DOHH2 (cell line): ENCODE measurements around the gene CAPN14.

Experiments used
- H3F3A ChIP-seq: fragments of 200-600 bp; sonication (generic), shearing (Covaris generic); 2 replicates; pipeline ENCODE4 v1.6.0; 2016; ENCODE audit warnings: antibody characterized with exemption, mild to moderate bottlenecking; ENCODE audit not compliant: control insufficient read depth, insufficient read depth
- H3K27ac ChIP-seq: fragments of 200-600 bp; sonication (generic); 2 replicates; pipeline ENCODE4 v1.5.1; 2014; ENCODE audit warnings: low read depth, mild to moderate bottlenecking, low read length, moderate library complexity
- H3K27me3 ChIP-seq: fragments of 200-600 bp; sonication (generic); 2 replicates; pipeline ENCODE4 v1.6.1; 2014; ENCODE audit warnings: mild to moderate bottlenecking, low read length, mixed read lengths; ENCODE audit not compliant: control insufficient read depth
- H3K36me3 ChIP-seq: fragments of 200-600 bp; sonication (generic); 2 replicates; pipeline ENCODE4 v1.6.1; 2014; ENCODE audit warnings: mild to moderate bottlenecking, low read length, moderate library complexity, mixed read lengths; ENCODE audit not compliant: control insufficient read depth
- H3K4me1 ChIP-seq: fragments of 200-600 bp; sonication (generic); 2 replicates; pipeline ENCODE4 v1.6.1; 2014; ENCODE audit warnings: mild to moderate bottlenecking, low read length, mixed read lengths; ENCODE audit not compliant: control insufficient read depth
- H3K4me2 ChIP-seq: fragments of 200-600 bp; sonication (generic); 2 replicates; pipeline ENCODE4 v1.6.0; 2014; ENCODE audit warnings: mild to moderate bottlenecking, low read length, moderate library complexity
- H3K4me3 ChIP-seq: fragments of 200-600 bp; sonication (generic); 2 replicates; pipeline ENCODE4 v1.5.1; 2014; ENCODE audit warnings: mild to moderate bottlenecking, low read length, mixed read lengths
- H3K79me2 ChIP-seq: fragments of 200-600 bp; sonication (generic); 2 replicates; pipeline ENCODE4 v1.6.1; 2014; ENCODE audit warnings: mild to moderate bottlenecking, low read length, mixed read lengths; ENCODE audit not compliant: control insufficient read depth
- H3K9me2 ChIP-seq: fragments of 200-600 bp; sonication (generic); replicated peaks from 2 replicates; pipeline ENCODE4 v1.6.1; 2014; ENCODE audit warnings: mild to moderate bottlenecking, low read length, mixed read lengths; ENCODE audit not compliant: control insufficient read depth
- H3K9me3 ChIP-seq: fragments of 200-600 bp; sonication (generic); 2 replicates; pipeline ENCODE4 v1.6.1; 2014; ENCODE audit warnings: antibody characterized with exemption, low read length, mixed read lengths; ENCODE audit not compliant: control insufficient read depth, insufficient read depth
- H4K20me1 ChIP-seq: fragments of 200-600 bp; sonication (generic); 2 replicates; pipeline ENCODE4 v1.6.0; 2014; ENCODE audit warnings: low read depth, mild to moderate bottlenecking, antibody characterized with exemption, low read length, moderate library complexity; ENCODE audit not compliant: control insufficient read depth, insufficient read depth
- EZH2phosphoT487 ChIP-seq: fragments of 200-600 bp; sonication (generic); IDR thresholded peaks from 2 replicates; pipeline ENCODE4 v1.6.1; 2017; ENCODE audit warnings: borderline replicate concordance, mild to moderate bottlenecking, antibody characterized with exemption, low read length, moderate library complexity, mixed read lengths
- TF ChIP-seq, protein P1 (sequence below): fragments of 200-600 bp; sonication (generic); IDR thresholded peaks from one replicate; pipeline ENCODE4 v1.5.1; 2014; ENCODE audit warnings: antibody characterized with exemption, mild to moderate bottlenecking, low read depth, low read length; ENCODE audit not compliant: poor library complexity, severe bottlenecking

CAPN14 gene

DNA sequence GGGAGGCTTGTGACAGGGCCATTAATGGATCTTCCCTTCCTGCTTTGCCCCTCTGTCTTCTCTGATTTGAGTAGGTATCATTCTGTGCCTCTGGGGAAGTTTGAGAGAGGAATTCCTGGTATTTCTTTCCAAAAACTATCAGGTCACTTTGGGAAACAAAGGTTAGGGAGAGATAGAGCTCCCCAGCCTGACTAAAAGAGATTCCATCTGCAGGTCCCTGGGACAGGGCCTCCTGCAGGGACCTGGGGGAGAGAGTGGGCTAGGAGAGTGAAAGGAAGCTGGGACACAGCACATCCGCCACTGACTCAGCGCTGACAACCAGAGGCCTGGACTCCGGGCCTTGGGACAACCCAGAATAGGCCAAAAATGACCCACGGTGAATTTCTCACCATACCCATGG, 85.4 kb downstream of the CAPN14 start:
- TF ChIP-seq, protein P1, sequence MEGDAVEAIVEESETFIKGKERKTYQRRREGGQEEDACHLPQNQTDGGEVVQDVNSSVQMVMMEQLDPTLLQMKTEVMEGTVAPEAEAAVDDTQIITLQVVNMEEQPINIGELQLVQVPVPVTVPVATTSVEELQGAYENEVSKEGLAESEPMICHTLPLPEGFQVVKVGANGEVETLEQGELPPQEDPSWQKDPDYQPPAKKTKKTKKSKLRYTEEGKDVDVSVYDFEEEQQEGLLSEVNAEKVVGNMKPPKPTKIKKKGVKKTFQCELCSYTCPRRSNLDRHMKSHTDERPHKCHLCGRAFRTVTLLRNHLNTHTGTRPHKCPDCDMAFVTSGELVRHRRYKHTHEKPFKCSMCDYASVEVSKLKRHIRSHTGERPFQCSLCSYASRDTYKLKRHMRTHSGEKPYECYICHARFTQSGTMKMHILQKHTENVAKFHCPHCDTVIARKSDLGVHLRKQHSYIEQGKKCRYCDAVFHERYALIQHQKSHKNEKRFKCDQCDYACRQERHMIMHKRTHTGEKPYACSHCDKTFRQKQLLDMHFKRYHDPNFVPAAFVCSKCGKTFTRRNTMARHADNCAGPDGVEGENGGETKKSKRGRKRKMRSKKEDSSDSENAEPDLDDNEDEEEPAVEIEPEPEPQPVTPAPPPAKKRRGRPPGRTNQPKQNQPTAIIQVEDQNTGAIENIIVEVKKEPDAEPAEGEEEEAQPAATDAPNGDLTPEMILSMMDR: no peak
- no peak for TF ChIP-seq EZH2phosphoT487
- no peaks in the 10 kb centered on the region for H3K9me3 ChIP-seq
- H3K9me2 ChIP-seq: no peaks in the 10 kb centered on the region
- H3K27ac ChIP-seq: no peak overlapping the region
- no peaks in the 10 kb centered on the region for H4K20me1 ChIP-seq
- no peaks in the 10 kb centered on the region for H3F3A ChIP-seq
- H3K4me1 ChIP-seq: peaks cover 3% of the 10 kb centered on the region
- H3K4me2 ChIP-seq: no peak overlapping the region
- H3K36me3 ChIP-seq: no peaks in the 10 kb centered on the region
- no peaks in the 10 kb centered on the region for H3K79me2 ChIP-seq
- H3K4me3 ChIP-seq: no peak overlapping the region
- H3K27me3 ChIP-seq: peaks cover 21% of the 10 kb centered on the region

DNA sequence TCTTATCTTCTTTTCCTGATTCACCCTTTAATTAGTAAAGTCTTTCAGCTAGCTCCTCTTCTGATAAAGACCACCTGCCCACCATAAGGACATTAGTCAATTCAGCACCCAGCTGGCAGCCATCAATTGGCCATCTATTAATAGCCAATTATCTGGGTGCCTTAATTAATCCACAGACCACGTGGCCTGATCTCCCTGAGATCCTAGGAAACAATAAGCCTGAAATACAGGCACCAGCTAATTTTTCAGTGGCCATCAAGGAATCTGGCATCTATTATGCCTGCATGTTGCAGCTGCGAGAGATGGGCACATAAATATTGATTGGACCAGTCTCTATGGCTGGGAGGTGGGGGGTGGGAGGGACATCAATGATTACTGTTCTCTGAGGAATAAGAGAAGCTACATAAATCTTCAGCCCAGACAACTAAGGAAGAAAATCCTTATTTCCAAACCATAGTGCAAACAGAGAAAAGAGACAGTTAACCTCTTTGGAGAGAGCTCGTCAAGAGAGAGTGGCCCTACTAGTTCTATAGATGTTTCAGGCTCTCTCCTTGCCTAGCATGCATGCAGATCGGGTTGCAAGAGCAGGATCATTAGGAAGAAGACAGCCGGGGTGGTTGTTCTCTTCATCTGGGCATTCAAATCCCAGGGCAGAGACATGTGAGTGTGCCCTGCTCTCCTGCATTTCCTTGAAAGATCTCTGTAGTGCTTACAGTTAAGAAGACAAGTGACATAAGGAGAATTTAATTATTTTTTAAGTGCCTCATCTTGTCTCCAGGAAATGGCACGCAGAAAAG, 87.7 kb downstream of the CAPN14 start:
- H4K20me1 ChIP-seq: no peaks in the 10 kb centered on the region
- TF ChIP-seq EZH2phosphoT487: no peak
- TF ChIP-seq, protein P1: no peak
- no peaks in the 10 kb centered on the region for H3K4me1 ChIP-seq
- no peaks in the 10 kb centered on the region for H3K79me2 ChIP-seq
- H3F3A ChIP-seq: no peaks in the 10 kb centered on the region
- no peaks in the 10 kb centered on the region for H3K9me2 ChIP-seq
- H3K9me3 ChIP-seq: no peaks in the 10 kb centered on the region
- H3K4me3 ChIP-seq: no peak overlapping the region
- H3K27ac ChIP-seq: no peak overlapping the region
- H3K4me2 ChIP-seq: no peak overlapping the region
- no peaks in the 10 kb centered on the region for H3K36me3 ChIP-seq
- peaks cover 2% of the 10 kb centered on the region; the same call in 1 of the 2 replicates for H3K27me3 ChIP-seq

DNA sequence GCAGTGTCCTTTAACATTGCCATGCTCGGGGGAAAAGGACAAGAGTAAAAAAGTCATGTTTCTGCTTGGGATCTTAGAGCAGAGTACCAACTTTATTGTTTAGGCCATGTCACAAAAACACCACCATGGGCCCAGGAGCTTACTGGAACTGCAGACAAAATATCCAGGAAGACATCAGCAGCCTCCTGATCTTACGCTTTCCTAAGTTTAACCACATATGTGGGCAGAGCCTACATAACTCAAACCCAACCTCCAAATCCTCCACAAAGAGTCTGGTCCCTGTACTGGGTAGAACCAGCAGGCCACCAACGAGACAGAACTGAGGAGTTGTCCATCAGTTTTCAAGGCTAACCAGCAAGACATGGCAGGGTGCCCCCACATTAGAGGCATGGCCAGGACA, 89.4 kb downstream of the CAPN14 start:
- Histone ChIP-seq H3K79me2 (no peaks in the 10 kb centered on the region), H3K4me3 (no peak overlapping the region), H3K9me2 (no peaks in the 10 kb centered on the region), H3K4me2 (no peak overlapping the region), H3K36me3 (no peaks in the 10 kb centered on the region), H4K20me1 (no peaks in the 10 kb centered on the region), H3K4me1 (peaks cover 5% of the 10 kb centered on the region; the same call in 1 of the 2 replicates), H3K27ac (no peak overlapping the region), H3K9me3 (no peaks in the 10 kb centered on the region), H3F3A (no peaks in the 10 kb centered on the region), H3K27me3 (no peaks in the 10 kb centered on the region)
- no peak for TF ChIP-seq EZH2phosphoT487
- TF ChIP-seq, protein P1: no peak
